Measurements from ENCODE around the gene LRP1. TPM values are rescaled to one million over a fixed set of nuclear protein-coding genes. Genes with fewer than 3 reads are reported as not detected.

LRP1 gene
- total and polyA plus RNA-seq, 4 donors = 87.5 to 375 (median 139) TPM

DNA sequence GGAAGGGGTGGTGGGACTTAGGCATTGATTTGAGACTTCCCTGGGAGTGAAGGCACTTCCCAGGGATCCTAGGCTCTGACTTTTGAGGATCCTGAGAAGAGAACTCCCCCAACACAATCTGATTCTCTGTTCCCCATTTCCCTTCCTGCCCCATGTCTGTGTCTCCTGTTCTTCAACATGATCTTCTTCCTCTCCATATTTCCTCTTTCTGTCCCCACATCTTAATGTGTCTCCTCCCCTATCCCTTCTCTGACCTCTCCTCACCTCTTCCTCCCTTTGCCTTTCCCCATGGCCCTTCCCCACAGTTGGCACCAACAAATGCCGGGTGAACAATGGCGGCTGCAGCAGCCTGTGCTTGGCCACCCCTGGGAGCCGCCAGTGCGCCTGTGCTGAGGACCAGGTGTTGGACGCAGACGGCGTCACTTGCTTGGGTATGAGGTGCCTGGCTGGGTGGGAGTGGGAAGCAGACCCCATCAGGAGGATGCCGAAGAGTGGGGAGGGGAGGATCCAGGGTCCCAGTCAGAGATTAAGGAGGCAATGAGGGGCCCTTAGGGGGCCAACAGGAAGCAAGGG is 34.4 kb downstream of the LRP1 start:
- TF ChIP-seq GABPA (IDR thresholded peaks at IDR 0.05 in 1 of 2, conservative IDR thresholded peaks at IDR 0.05 in 1 of 2) = no peak
- no peak for TF ChIP-seq HNF4A (conservative IDR thresholded peaks at IDR 0.05)
- TF ChIP-seq YY1 (IDR thresholded peaks at IDR 0.05) = no peak
- no peak for TF ChIP-seq EGR1 (IDR thresholded peaks at IDR 0.05; ENCODE audit: low read depth in 2 of 2)
- TF ChIP-seq, protein P1, sequence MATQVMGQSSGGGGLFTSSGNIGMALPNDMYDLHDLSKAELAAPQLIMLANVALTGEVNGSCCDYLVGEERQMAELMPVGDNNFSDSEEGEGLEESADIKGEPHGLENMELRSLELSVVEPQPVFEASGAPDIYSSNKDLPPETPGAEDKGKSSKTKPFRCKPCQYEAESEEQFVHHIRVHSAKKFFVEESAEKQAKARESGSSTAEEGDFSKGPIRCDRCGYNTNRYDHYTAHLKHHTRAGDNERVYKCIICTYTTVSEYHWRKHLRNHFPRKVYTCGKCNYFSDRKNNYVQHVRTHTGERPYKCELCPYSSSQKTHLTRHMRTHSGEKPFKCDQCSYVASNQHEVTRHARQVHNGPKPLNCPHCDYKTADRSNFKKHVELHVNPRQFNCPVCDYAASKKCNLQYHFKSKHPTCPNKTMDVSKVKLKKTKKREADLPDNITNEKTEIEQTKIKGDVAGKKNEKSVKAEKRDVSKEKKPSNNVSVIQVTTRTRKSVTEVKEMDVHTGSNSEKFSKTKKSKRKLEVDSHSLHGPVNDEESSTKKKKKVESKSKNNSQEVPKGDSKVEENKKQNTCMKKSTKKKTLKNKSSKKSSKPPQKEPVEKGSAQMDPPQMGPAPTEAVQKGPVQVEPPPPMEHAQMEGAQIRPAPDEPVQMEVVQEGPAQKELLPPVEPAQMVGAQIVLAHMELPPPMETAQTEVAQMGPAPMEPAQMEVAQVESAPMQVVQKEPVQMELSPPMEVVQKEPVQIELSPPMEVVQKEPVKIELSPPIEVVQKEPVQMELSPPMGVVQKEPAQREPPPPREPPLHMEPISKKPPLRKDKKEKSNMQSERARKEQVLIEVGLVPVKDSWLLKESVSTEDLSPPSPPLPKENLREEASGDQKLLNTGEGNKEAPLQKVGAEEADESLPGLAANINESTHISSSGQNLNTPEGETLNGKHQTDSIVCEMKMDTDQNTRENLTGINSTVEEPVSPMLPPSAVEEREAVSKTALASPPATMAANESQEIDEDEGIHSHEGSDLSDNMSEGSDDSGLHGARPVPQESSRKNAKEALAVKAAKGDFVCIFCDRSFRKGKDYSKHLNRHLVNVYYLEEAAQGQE (IDR thresholded peaks at IDR 0.05) = no peak
- TF ChIP-seq, protein P2, sequence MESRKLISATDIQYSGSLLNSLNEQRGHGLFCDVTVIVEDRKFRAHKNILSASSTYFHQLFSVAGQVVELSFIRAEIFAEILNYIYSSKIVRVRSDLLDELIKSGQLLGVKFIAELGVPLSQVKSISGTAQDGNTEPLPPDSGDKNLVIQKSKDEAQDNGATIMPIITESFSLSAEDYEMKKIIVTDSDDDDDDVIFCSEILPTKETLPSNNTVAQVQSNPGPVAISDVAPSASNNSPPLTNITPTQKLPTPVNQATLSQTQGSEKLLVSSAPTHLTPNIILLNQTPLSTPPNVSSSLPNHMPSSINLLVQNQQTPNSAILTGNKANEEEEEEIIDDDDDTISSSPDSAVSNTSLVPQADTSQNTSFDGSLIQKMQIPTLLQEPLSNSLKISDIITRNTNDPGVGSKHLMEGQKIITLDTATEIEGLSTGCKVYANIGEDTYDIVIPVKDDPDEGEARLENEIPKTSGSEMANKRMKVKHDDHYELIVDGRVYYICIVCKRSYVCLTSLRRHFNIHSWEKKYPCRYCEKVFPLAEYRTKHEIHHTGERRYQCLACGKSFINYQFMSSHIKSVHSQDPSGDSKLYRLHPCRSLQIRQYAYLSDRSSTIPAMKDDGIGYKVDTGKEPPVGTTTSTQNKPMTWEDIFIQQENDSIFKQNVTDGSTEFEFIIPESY (IDR thresholded peaks at IDR 0.05) = no peak
- TF ChIP-seq, protein P3, sequence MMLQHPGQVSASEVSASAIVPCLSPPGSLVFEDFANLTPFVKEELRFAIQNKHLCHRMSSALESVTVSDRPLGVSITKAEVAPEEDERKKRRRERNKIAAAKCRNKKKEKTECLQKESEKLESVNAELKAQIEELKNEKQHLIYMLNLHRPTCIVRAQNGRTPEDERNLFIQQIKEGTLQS (IDR thresholded peaks at IDR 0.05) = no peak
- no peak for TF ChIP-seq SP1 (IDR thresholded peaks at IDR 0.05)
- TF ChIP-seq, protein P4, sequence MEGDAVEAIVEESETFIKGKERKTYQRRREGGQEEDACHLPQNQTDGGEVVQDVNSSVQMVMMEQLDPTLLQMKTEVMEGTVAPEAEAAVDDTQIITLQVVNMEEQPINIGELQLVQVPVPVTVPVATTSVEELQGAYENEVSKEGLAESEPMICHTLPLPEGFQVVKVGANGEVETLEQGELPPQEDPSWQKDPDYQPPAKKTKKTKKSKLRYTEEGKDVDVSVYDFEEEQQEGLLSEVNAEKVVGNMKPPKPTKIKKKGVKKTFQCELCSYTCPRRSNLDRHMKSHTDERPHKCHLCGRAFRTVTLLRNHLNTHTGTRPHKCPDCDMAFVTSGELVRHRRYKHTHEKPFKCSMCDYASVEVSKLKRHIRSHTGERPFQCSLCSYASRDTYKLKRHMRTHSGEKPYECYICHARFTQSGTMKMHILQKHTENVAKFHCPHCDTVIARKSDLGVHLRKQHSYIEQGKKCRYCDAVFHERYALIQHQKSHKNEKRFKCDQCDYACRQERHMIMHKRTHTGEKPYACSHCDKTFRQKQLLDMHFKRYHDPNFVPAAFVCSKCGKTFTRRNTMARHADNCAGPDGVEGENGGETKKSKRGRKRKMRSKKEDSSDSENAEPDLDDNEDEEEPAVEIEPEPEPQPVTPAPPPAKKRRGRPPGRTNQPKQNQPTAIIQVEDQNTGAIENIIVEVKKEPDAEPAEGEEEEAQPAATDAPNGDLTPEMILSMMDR (IDR thresholded peaks at IDR 0.05; ENCODE audit: low read depth, low read length, missing input control) = no peak
- TF ChIP-seq JUND (IDR thresholded peaks at IDR 0.05) = no peak
- TF ChIP-seq FOXA1 (IDR thresholded peaks at IDR 0.05) = no peak
- no peak for TF ChIP-seq FOXA2 (IDR thresholded peaks at IDR 0.05)
- Histone ChIP-seq H3K27ac (ENCODE audit: low read depth in 1 of 2, low read length in 2 of 2) (no peak overlapping the region), H3K27me3 (ENCODE audit: control insufficient read depth in 4 of 4, insufficient read depth in 4 of 4, low read length in 3 of 4) (no peaks in the 10 kb centered on the region), H3K36me3 (ENCODE audit: control insufficient read depth in 4 of 4, insufficient read depth in 3 of 4, low read depth in 1 of 4, low read length in 3 of 4) (peaks cover 39 to 91% (median 74%) of the 10 kb centered on the region in 4 donors), H3K4me3 (ENCODE audit: low read depth in 1 of 3, low read length in 3 of 3) (no peak overlapping the region), H3K9me3 (ENCODE audit: control insufficient read depth in 4 of 4, low read length in 3 of 4) (no peaks in the 10 kb centered on the region), H3K4me1 (ENCODE audit: control insufficient read depth in 4 of 4, insufficient read depth in 4 of 4, low read length in 3 of 4) (peaks cover 0 to 10% (median 2%) of the 10 kb centered on the region in 4 donors), H3K9ac (ENCODE audit: low read depth in 1 of 2, low read length in 2 of 2) (no peak overlapping the region)
- no peak for DNase-seq (ENCODE audit: low spot score)
- 90% methylated on average over 8 of the region's 8 CpGs for WGBS

DNA sequence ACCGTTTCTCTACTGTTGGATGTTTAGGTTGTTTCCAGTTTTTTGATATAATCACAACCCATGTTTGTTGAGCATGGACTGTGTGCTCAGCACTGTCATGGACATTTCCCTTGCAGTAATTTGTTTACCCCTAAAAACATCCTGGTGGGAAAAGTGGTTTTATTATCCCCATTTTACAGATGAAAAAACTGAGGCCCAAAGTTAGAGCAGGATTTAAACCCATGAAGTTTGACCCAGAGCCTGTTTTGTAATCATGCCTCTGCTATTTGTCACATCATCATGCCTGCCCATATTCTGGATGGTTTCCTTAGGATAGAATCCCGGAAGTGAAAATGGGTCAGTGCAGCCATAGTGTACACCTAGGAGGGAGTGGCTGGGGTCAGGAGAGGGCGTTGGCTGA is 36.2 kb downstream of the LRP1 start:
- Histone ChIP-seq H3K9me3 (ENCODE audit: control insufficient read depth in 4 of 4, low read length in 3 of 4) (no peaks in the 10 kb centered on the region), H3K36me3 (ENCODE audit: control insufficient read depth in 4 of 4, insufficient read depth in 3 of 4, low read depth in 1 of 4, low read length in 3 of 4) (peaks cover 41 to 92% (median 73%) of the 10 kb centered on the region in 4 donors), H3K27me3 (ENCODE audit: control insufficient read depth in 4 of 4, insufficient read depth in 4 of 4, low read length in 3 of 4) (no peaks in the 10 kb centered on the region), H3K4me3 (ENCODE audit: low read depth in 1 of 3, low read length in 3 of 3) (no peak overlapping the region), H3K4me1 (ENCODE audit: control insufficient read depth in 4 of 4, insufficient read depth in 4 of 4, low read length in 3 of 4) (no peaks in the 10 kb centered on the region), H3K27ac (ENCODE audit: low read depth in 1 of 2, low read length in 2 of 2) (no peak overlapping the region), H3K9ac (ENCODE audit: low read depth in 1 of 2, low read length in 2 of 2) (no peak overlapping the region)
- TF ChIP-seq HNF4G (IDR thresholded peaks at IDR 0.05) = no peak
- no peak for TF ChIP-seq GABPA (IDR thresholded peaks at IDR 0.05 in 1 of 2, conservative IDR thresholded peaks at IDR 0.05 in 1 of 2)
- no peak for TF ChIP-seq TAF1 (conservative IDR thresholded peaks at IDR 0.05)
- TF ChIP-seq JUND (IDR thresholded peaks at IDR 0.05) = no peak
- TF ChIP-seq, protein P2 (IDR thresholded peaks at IDR 0.05) = no peak
- no peak for TF ChIP-seq RAD21 (IDR thresholded peaks at IDR 0.05)
- no peak for TF ChIP-seq HNF4A (conservative IDR thresholded peaks at IDR 0.05)
- no peak for TF ChIP-seq EGR1 (IDR thresholded peaks at IDR 0.05; ENCODE audit: low read depth in 2 of 2)
- TF ChIP-seq YY1 (IDR thresholded peaks at IDR 0.05) = no peak
- TF ChIP-seq FOXA2 (IDR thresholded peaks at IDR 0.05) = no peak
- no peak for TF ChIP-seq SP1 (IDR thresholded peaks at IDR 0.05)
- no peak for TF ChIP-seq NR2F2 (IDR thresholded peaks at IDR 0.05)
- TF ChIP-seq, protein P5, sequence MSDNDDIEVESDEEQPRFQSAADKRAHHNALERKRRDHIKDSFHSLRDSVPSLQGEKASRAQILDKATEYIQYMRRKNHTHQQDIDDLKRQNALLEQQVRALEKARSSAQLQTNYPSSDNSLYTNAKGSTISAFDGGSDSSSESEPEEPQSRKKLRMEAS (IDR thresholded peaks at IDR 0.05) = no peak
- no peak for DNase-seq (ENCODE audit: low spot score)
- WGBS = 81% methylated on average over 3 of the region's 3 CpGs
